ENCODE measurements around the gene RBP5.

The RBP5 gene

DNA sequence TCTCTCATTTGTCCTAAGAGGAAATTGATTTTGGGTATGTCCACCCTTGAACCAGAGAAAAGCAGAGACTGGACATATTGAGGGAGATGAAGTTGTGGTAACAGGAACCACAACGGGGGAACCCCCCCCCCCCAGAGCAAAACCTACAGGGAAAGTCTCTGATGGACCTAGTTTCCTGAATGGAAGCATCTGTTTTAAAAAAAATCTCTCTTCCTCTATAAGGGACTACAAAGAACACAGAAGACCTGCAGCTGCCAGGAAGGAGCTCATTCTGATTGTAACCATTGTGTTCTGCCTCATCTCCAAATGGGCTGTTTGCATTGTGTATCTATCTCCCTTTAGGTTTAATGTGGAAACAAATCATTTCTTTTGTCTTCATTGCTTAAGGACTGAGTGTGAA is 54.7 kb downstream of the RBP5 start:
- H3K27ac Mint-ChIP-seq = no peak overlapping the region
- H3K27me3 Mint-ChIP-seq (ENCODE audit: low read depth) = peaks cover 39% of the 10 kb centered on the region
- H3K9me3 Mint-ChIP-seq = no peaks in the 10 kb centered on the region
- H3K4me1 Mint-ChIP-seq (ENCODE audit: low read depth) = peaks cover 7% of the 10 kb centered on the region
- no peaks in the 10 kb centered on the region for H3K36me3 Mint-ChIP-seq (ENCODE audit: low read depth)
- no peak overlapping the region for H3K4me3 Mint-ChIP-seq
